NCI-H1105 (cell line): Measurements from ENCODE around the gene MAGEE2.
A peak's percentile ranks its signal among the peaks of the same experiment; 100 is the strongest.
"Not testable (repeated sequence)": the region's sequence is repeated elsewhere in the genome, so short reads cannot be mapped to it uniquely, and the experiment has no call there.

Experiments
- DNase-seq: peaks from one replicate; lab custom pipeline; 2025; lab: John Stamatoyannopoulos, UW

Gene MAGEE2

GRCh38 chrX:75784680-75785491 lies at the start of gene MAGEE2:
Gene MAGEE2, minus strand, starts transcription at chrX:75785254. Its CDS starts 203 bp downstream, at chrX:75785051.
- DNase-seq, result peak; percentile 25

GRCh38 chrX:75786290-75786689 lies 1.2 kb upstream of the MAGEE2 start:
- no peak for DNase-seq

GRCh38 chrX:75781611-75782010 lies 3.4 kb downstream of the MAGEE2 start:
- DNase-seq, result peak; percentile 51

GRCh38 chrX:75768063-75768462 lies 17.0 kb downstream of the MAGEE2 start:
- DNase-seq, result not testable (repeated sequence)

- DNase-seq, result no peak
Observed at GRCh38 chrX:75748431-75748830, 36.6 kb downstream of the MAGEE2 start.

GRCh38 chrX:75746891-75747639 lies 38.0 kb downstream of the MAGEE2 start:
- peak; percentile 34 for DNase-seq
